ENCODE results near the gene SMIM35. TPM values are rescaled to one million over a fixed set of nuclear protein-coding genes. Genes with fewer than 3 reads are reported as not detected.

Gene SMIM35
- total and polyA plus RNA-seq, 2 of the 4 experiments (the other 2 are of a cell fraction) = not detected

GRCh38 chr11:117980720-117981119 lies 106.0 kb downstream of the SMIM35 start:
- H3K14ac ChIP-seq (replicated peaks; ENCODE audit: low read depth, low read length) = no peak overlapping the region
- no peak overlapping the region for H3K56ac ChIP-seq (ENCODE audit: extremely low read depth, insufficient read depth, low read length)
- no peak for DNase-seq
- no peak overlapping the region for H3K27ac ChIP-seq (ENCODE audit: insufficient read depth, low read length)
- no peak overlapping the region for H2BK120ac ChIP-seq (ENCODE audit: low read depth, low read length)
- POLR2A ChIA-PET (ENCODE audit: unreplicated experiment) = no interaction called here
- H3K4me1 ChIP-seq (ENCODE audit: control insufficient read depth, insufficient read depth, low read length) = no peaks in the 10 kb centered on the region
- H3K9me3 ChIP-seq (ENCODE audit: control insufficient read depth, insufficient read depth, low read length) = no peaks in the 10 kb centered on the region
- H2BK15ac ChIP-seq (ENCODE audit: low read depth, low read length) = no peak overlapping the region
- intact Hi-C loops (cut with micrococcal nuclease) (no loop called here), in situ Hi-C loops (cut with MboI; ENCODE audit: low sequenced_read_pairs) (no loop called here), dilution Hi-C loops (cut with HindIII; ENCODE audit: low sequenced_read_pairs, unreplicated experiment) (no loop called here)
- no TSS peak for BruUV-seq (replicated peaks)
- H3K27me3 ChIP-seq (ENCODE audit: control insufficient read depth, insufficient read depth, low read length) = peaks cover 2% of the 10 kb centered on the region
- no peak overlapping the region for H2AK5ac ChIP-seq (ENCODE audit: low read depth, low read length)
- H4K5ac ChIP-seq (ENCODE audit: low read depth, low read length) = no peak overlapping the region
- H3K4me3 ChIP-seq (ENCODE audit: insufficient read depth, low read depth, low read length) = no peak overlapping the region
- H3K36me3 ChIP-seq (ENCODE audit: control insufficient read depth, insufficient read depth, low read length) = no peaks in the 10 kb centered on the region
- CTCF ChIA-PET = no interaction called here
- H3K23ac ChIP-seq (ENCODE audit: low read depth, low read length) = no peak overlapping the region
- no peak overlapping the region for H2BK20ac ChIP-seq (ENCODE audit: low read depth, low read length)
- no peak for ATAC-seq (ENCODE audit: low read depth)
- no peak overlapping the region for H2AK9ac ChIP-seq (replicated peaks; ENCODE audit: low read depth, low read length, poor library complexity)
- H4K20me1 ChIP-seq (ENCODE audit: insufficient read depth, low read length) = no peaks in the 10 kb centered on the region
- TF ChIP-seq MAFK (IDR thresholded peaks at IDR 0.05; ENCODE audit: low read depth, low read length) (no peak), BHLHE40 (IDR thresholded peaks at IDR 0.05; ENCODE audit: low read depth, low read length) (no peak), USF2 (IDR thresholded peaks at IDR 0.05; ENCODE audit: low read depth, low read length) (no peak), NFE2L2 (IDR thresholded peaks at IDR 0.05; ENCODE audit: low read depth, low read length) (no peak), POLR2A (IDR thresholded peaks at IDR 0.05; ENCODE audit: low read depth, low read length) (no peak), FOS (IDR thresholded peaks at IDR 0.05; ENCODE audit: low read depth, low read length) (no peak), CTCF (conservative IDR thresholded peaks at IDR 0.05; ENCODE audit: low read depth, low read length) (no peak), CEBPB (IDR thresholded peaks at IDR 0.05; ENCODE audit: low read depth, low read length) (no peak), MAZ (IDR thresholded peaks at IDR 0.05; ENCODE audit: borderline replicate concordance, low read depth, low read length) (no peak), RFX5 (IDR thresholded peaks at IDR 0.05; ENCODE audit: low read depth, low read length) (no peak), MXI1 (IDR thresholded peaks at IDR 0.05; ENCODE audit: borderline replicate concordance, low read depth, low read length) (no peak), SMC3 (IDR thresholded peaks at IDR 0.05; ENCODE audit: low read depth, low read length) (no peak), RCOR1 (IDR thresholded peaks at IDR 0.05; ENCODE audit: insufficient replicate concordance, low read length) (no peak), CHD1 (IDR thresholded peaks at IDR 0.05; ENCODE audit: low read depth, low read length) (no peak)
- TF ChIP-seq, protein P1, sequence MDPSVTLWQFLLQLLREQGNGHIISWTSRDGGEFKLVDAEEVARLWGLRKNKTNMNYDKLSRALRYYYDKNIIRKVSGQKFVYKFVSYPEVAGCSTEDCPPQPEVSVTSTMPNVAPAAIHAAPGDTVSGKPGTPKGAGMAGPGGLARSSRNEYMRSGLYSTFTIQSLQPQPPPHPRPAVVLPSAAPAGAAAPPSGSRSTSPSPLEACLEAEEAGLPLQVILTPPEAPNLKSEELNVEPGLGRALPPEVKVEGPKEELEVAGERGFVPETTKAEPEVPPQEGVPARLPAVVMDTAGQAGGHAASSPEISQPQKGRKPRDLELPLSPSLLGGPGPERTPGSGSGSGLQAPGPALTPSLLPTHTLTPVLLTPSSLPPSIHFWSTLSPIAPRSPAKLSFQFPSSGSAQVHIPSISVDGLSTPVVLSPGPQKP (IDR thresholded peaks at IDR 0.05; ENCODE audit: borderline replicate concordance, low read depth, low read length) = no peak
- no peak overlapping the region for H4K8ac ChIP-seq (ENCODE audit: low read depth in 2 of 2, low read length in 2 of 2)
- no peak overlapping the region for H4K91ac ChIP-seq (ENCODE audit: insufficient read depth, low read depth, low read length)
- no peaks in the 10 kb centered on the region for H3K79me1 ChIP-seq (ENCODE audit: low read depth in 1 of 2, low read length in 2 of 2)
- H3K18ac ChIP-seq (ENCODE audit: low read depth, low read length) = no peak overlapping the region
- no peak overlapping the region for H2AFZ ChIP-seq (replicated peaks; ENCODE audit: low read length, poor library complexity)
- no peak overlapping the region for H3K4ac ChIP-seq (ENCODE audit: low read depth, low read length)
- H3K9ac ChIP-seq (ENCODE audit: low read depth, low read length) = no peak overlapping the region
- no peak overlapping the region for H2BK5ac ChIP-seq (ENCODE audit: low read depth, low read length, poor library complexity, severe bottlenecking)
- H3K9me1 ChIP-seq (ENCODE audit: insufficient read depth, low read length) = no peaks in the 10 kb centered on the region
- no CpG with 5 or more reads among the region's 3 CpGs for WGBS, 2 experiments (ENCODE audit: extremely low coverage in 2 of 2, insufficient read length in 1 of 2)
- no peak overlapping the region for H3K4me2 ChIP-seq (ENCODE audit: low read depth, low read length)
